ENCODE data around the gene TSPAN10. TPM values are rescaled to one million over a fixed set of nuclear protein-coding genes. Genes with fewer than 3 reads are reported as not detected.
"Not testable (repeated sequence)": the region's sequence is repeated elsewhere in the genome, so short reads cannot be mapped to it uniquely, and the experiment has no call there.

The TSPAN10 gene
- total RNA-seq, 1 donor from 2014 or later: not detected

- Mint-ChIP-seq H3K36me3 (ENCODE audit: unreplicated experiment) (no peaks in the 10 kb centered on the region), H3K27me3 (ENCODE audit: unreplicated experiment) (no peaks in the 10 kb centered on the region), H3K4me1 (ENCODE audit: low read depth, unreplicated experiment) (peaks cover 6% of the 10 kb centered on the region), H3K9me3 (ENCODE audit: unreplicated experiment) (no peaks in the 10 kb centered on the region), H3K27ac (ENCODE audit: unreplicated experiment) (no peak overlapping the region), H3K4me3 (ENCODE audit: unreplicated experiment) (no peak overlapping the region)
- no peak for DNase-seq
- TF ChIP-seq CTCF (IDR thresholded peaks at IDR 0.05; ENCODE audit: partially characterized antibody, unreplicated experiment): no peak
These were observed 35.5 kb downstream of the TSPAN10 start for GRCh38 chr17:81672504-81672903.

GRCh38 chr17:81672954-81673353, 36.0 kb downstream of the TSPAN10 start:
- no peak overlapping the region for H3K4me3 Mint-ChIP-seq (ENCODE audit: unreplicated experiment)
- no peak for TF ChIP-seq CTCF (IDR thresholded peaks at IDR 0.05; ENCODE audit: partially characterized antibody, unreplicated experiment)
- peaks cover 3% of the 10 kb centered on the region for H3K4me1 Mint-ChIP-seq (ENCODE audit: low read depth, unreplicated experiment)
- H3K27me3 Mint-ChIP-seq (ENCODE audit: unreplicated experiment): peaks cover 2% of the 10 kb centered on the region
- no peak for DNase-seq
- no peaks in the 10 kb centered on the region for H3K9me3 Mint-ChIP-seq (ENCODE audit: unreplicated experiment)
- no peaks in the 10 kb centered on the region for H3K36me3 Mint-ChIP-seq (ENCODE audit: unreplicated experiment)
- H3K27ac Mint-ChIP-seq (ENCODE audit: unreplicated experiment): no peak overlapping the region

- no peak for DNase-seq
- Mint-ChIP-seq H3K4me3 (ENCODE audit: unreplicated experiment) (no peak overlapping the region), H3K36me3 (ENCODE audit: unreplicated experiment) (no peaks in the 10 kb centered on the region), H3K27me3 (ENCODE audit: unreplicated experiment) (peaks cover 2% of the 10 kb centered on the region), H3K9me3 (ENCODE audit: unreplicated experiment) (no peaks in the 10 kb centered on the region), H3K4me1 (ENCODE audit: low read depth, unreplicated experiment) (peaks cover 2% of the 10 kb centered on the region), H3K27ac (ENCODE audit: unreplicated experiment) (no peak overlapping the region)
- no peak for TF ChIP-seq CTCF (IDR thresholded peaks at IDR 0.05; ENCODE audit: partially characterized antibody, unreplicated experiment)
These were observed 36.7 kb downstream of the TSPAN10 start for GRCh38 chr17:81673561-81674258.

GRCh38 chr17:81675515-81676221, 38.7 kb downstream of the TSPAN10 start:
- DNase-seq: peak; percentile 54
- H3K4me3 Mint-ChIP-seq (ENCODE audit: unreplicated experiment); H3K4me1 Mint-ChIP-seq (ENCODE audit: low read depth, unreplicated experiment); H3K27ac Mint-ChIP-seq (ENCODE audit: unreplicated experiment); H3K36me3 Mint-ChIP-seq (ENCODE audit: unreplicated experiment); H3K27me3 Mint-ChIP-seq (ENCODE audit: unreplicated experiment); H3K9me3 Mint-ChIP-seq (ENCODE audit: unreplicated experiment): not testable (repeated sequence)
- peak; percentile 68 for TF ChIP-seq CTCF (IDR thresholded peaks at IDR 0.05; ENCODE audit: partially characterized antibody, unreplicated experiment)

GRCh38 chr17:81676906-81677305, 39.9 kb downstream of the TSPAN10 start:
- TF ChIP-seq CTCF (IDR thresholded peaks at IDR 0.05; ENCODE audit: partially characterized antibody, unreplicated experiment): no peak
- H3K4me3 Mint-ChIP-seq (ENCODE audit: unreplicated experiment): no peak overlapping the region

More at GRCh38 chr17:81676906-81677305, 39.9 kb downstream of the TSPAN10 start:
- Mint-ChIP-seq H3K27me3 (ENCODE audit: unreplicated experiment) (peaks cover 2% of the 10 kb centered on the region), H3K4me1 (ENCODE audit: low read depth, unreplicated experiment) (peaks cover 2% of the 10 kb centered on the region), H3K9me3 (ENCODE audit: unreplicated experiment) (peaks cover 2% of the 10 kb centered on the region), H3K36me3 (ENCODE audit: unreplicated experiment) (no peaks in the 10 kb centered on the region), H3K27ac (ENCODE audit: unreplicated experiment) (no peak overlapping the region)
- DNase-seq: no peak
